ENCODE measurements around the gene CTNNA3.
"Not testable (repeated sequence)": the region's sequence is repeated elsewhere in the genome, so short reads cannot be mapped to it uniquely, and the experiment has no call there.

Gene CTNNA3

DNA sequence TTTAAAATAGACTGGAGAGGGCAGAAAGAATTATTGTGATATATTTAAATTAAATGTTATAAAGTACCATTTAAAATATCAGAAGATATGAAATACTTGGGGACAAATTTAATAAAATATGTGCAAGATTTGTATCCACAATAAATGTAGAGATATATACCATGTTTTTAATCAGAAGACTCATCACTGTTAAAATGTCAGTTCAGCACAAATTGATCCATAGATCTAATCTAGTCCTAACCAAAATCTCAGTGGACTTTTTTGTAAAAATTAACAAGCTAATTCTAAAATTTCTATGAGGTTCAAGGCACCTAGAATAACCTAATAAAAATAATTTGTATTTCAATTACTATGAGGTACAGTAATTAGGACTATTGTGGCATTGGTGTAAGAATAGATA lies 96.4 kb downstream of the CTNNA3 start:
- no peak for DNase-seq

GRCh38 chr10:67596641-67597040 lies 99.4 kb downstream of the CTNNA3 start:
- DNase-seq: no peak

DNA sequence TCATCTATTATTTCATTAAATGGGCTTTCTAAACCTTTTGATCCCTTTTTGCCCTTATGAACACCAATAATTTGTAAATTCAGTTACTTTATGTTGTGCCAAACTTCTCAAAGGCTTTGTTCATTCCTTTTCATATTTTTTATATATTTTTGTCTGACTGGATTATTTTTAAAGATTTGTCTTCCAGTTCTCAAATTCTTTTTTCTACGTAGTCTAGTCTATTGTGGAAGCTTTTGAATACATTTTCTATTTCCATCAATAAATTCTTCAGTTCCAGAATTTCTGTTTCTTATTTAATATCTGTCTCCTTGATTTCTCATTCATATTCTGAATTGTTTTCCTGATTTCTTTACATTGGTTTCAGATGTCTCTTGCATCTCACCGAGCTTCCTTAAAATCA lies 108.2 kb downstream of the CTNNA3 start:
- no peak for DNase-seq

- DNase-seq: no peak
Observed at GRCh38 chr10:67575532-67575931, 120.5 kb downstream of the CTNNA3 start.

DNA sequence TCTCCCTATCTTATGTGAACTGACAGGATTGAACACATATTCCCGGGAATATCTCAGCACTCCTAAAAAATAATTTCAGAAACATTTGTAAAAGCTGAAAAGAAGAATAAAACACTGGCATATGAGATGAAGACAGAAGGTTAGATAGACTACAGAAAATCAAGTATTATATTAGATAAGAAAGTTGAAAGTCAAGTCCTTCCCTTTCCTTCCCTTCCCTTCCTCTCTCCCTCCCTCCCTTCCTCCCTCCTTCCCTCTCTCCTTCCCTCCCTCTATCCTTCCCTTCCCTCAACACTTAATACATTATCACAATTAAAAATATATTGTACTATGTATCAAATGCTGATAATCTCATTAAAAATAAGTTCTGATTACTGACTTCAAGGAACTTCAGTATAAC lies 122.5 kb downstream of the CTNNA3 start:
- DNase-seq: no peak

DNA sequence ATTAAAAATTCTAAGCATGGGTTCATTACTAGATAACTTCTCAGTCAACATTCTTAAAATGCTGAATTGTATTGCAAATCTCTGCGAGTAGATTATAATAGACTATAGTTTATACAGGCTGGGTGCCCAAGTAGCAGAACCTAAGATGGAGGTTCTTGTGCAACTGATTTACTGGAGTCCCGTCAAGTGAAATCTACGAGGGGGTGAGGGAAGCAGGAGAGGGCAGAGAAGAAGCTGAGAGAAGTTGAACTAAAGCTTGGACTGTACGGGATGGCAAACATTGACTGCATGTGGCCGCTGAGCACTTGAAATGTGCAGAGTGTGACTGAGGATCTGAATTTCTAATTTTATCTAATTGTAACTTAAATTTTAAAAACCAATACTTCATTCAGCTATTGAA lies 124.5 kb downstream of the CTNNA3 start:
- no peak for DNase-seq

DNA sequence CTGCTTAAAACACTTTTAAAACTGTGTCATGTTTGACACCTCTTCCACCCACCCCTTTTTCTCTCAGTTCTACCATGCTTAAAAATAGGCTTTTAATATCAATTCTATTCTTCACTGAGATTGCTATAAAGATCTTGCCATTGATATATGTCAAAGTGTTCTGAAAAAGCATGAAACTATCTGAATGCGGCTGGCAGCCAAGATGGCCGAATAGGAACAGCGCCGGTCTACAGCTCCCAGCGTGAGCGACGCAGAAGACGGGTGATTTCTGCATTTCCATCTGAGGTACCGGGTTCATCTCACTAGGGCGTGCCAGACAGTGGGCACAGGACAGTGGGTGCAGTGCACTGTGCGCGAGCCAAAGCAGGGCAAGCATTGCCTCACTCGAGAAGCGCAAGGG lies 137.7 kb downstream of the CTNNA3 start:
- not testable (repeated sequence) for DNase-seq

DNA sequence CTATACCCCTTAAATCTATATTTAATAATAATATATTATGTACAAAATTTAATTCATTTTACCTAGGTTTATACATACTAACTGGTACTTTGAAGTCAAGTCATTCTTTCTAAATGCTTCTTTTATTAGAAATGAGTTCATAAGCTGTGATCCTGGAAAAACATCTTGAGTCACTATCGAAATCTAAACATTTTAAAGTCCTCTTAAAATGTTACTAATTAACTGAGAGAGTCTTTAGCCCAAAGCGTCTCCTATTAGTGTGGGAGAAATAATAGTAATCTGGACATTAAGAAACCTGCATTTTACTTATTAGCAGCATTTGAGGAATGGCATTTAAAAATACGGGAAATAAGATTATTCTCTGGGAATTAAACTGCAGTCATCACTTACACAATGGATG lies 142.7 kb downstream of the CTNNA3 start:
- no peak for DNase-seq

GRCh38 chr10:67550838-67551402 lies 145.1 kb downstream of the CTNNA3 start:
- no peak for DNase-seq

GRCh38 chr10:67550046-67550445 lies 145.9 kb downstream of the CTNNA3 start:
- no peak for DNase-seq

- DNase-seq: no peak
Observed at GRCh38 chr10:67549390-67549789, 146.6 kb downstream of the CTNNA3 start.

DNA sequence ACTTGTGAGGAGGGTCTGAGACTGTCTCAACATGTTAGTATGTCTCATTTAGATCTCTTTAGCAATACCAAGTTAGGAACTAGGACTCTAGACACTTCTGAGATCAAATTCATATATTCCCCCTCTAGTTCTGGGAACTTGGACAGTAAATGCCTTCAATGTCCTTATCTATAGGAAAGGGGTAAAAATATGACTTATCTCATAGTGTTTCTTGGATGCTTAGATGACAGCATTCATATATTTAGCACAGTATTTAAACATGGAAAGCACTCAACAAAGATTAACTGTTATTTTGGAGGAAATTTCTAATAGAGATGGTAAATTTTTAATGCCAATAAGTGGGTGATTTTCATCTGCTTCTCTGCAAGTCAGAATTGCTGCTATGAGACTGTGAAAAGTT lies 154.6 kb downstream of the CTNNA3 start:
- no peak for DNase-seq

- DNase-seq: no peak
Observed at GRCh38 chr10:67539312-67539711, 156.7 kb downstream of the CTNNA3 start.

DNA sequence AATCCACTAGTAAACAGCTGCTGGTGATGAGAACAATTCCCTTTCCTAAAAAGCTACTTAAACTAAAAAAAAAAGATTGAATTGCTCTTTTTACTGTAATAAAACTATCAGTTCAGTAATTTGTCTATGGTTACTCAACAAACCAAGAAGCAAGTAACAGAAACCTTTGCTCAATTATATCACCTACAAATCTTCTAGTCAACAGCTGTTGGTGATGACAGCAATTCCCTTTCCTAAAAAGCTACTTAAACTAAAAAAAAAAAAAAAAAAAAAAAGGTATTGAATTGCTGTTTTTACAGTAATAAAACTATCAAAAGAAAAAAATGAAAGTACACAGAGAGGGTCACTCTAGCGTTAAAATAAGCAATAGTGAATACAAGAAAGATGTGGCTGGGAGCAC lies 158.1 kb downstream of the CTNNA3 start:
- DNase-seq: no peak

DNA sequence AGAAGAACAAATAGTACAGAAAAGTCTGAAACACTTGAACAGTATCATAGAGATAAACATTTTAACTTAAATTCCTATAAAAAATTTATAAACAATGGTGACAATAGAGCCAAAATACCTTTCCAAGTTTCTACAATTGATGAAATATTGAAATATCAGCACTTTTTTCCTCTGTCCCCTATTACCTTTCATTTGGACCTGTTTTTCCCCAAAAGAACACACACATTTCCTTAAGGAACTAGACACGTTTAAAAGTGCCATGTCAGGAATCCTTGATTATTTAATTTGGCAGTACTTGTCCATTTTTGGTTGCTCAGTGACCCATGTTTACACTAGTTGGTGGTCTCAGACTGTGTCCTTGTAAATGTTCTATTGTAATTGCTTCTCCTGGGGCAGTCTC lies 162.6 kb downstream of the CTNNA3 start:
- DNase-seq: no peak

DNA sequence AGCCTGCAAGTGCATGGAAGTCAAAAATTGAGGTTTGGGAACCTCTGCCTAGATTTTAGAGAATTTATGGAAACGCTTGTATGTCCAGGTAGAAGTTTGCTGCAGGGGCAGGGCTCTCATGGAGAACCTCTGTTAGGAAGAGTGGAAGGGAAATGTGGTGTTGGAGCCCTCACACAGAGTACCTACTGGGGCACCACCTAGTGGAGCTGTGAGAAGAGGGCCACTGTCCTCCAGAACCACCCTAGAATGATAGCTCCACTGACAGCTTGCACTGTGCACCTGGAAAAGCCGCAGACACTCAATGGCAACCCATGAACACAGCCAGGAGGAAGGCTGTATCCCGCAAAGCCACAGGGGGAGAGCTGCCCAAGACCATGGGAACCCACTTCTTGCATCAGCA lies 165.0 kb downstream of the CTNNA3 start:
- not testable (repeated sequence) for DNase-seq

DNA sequence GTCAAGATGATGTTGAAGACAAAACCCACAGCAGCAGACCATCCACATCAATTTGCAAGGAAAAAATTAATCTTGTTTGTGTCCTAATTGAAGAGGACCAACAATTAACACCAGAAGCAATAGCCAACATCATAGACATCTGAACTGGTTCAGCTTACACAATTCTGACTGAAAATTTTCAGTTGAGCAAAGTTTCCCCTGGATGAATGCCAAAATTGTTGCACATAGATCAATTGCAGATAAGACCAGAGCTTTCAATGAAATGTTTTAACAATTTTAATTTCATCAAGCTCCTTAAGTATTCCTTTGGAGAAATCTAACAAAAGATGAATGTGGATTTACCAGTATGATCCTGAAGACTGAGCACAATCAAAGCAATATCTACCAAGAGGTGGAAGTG lies 168.6 kb downstream of the CTNNA3 start:
- DNase-seq: no peak

GRCh38 chr10:67521546-67521945 lies 174.4 kb downstream of the CTNNA3 start:
- DNase-seq: no peak

- peak; percentile 63 for DNase-seq
Observed at GRCh38 chr10:67520924-67521520, 175.0 kb downstream of the CTNNA3 start.

GRCh38 chr10:67519434-67519833 lies 176.6 kb downstream of the CTNNA3 start:
- no peak for DNase-seq

- no peak for DNase-seq
Observed at GRCh38 chr10:67518756-67519155, 177.2 kb downstream of the CTNNA3 start.

DNA sequence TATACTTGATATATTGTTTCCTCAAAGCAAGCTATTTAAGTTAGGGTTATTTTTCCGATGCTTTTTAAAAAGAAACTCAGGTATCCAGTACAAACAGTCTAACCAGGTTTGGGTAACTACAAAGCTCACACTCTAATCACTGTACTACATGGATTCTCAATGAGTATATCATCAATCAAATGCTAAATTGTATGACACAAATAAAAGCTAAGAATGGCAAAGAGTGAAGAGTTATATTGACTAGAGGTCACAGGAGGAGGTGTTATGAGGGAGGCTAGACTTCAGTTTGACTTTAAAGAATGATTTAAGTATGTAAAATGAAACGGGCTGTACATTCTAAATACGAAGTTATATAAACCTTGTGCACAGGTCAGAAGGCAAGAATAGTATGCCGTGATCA lies 178.0 kb downstream of the CTNNA3 start:
- DNase-seq: no peak

DNA sequence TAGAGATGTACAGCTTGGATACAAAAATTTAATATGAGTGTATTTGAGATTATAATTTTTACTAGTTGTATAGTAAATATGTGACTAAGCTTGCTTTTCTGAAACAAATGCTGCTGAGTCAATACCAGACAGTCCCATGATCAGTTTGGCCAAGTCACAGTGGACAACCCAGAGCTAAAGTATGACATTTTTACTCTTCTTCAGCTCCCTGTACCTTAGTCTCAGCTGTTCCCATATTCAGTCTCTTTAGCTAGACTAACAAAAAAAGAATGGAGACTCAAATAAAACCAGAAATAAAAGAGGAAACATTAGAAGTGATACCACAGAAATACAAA lies 189.3 kb downstream of the CTNNA3 start:
- no peak for DNase-seq

GRCh38 chr10:67506083-67506756 lies 189.8 kb downstream of the CTNNA3 start:
- DNase-seq: no peak

Measured in right forelimb (tissue), 1 donor.